ENCODE data around the gene CNOT2. TPM values are rescaled to one million over a fixed set of nuclear protein-coding genes. Genes with fewer than 3 reads are reported as not detected.

Gene CNOT2
- total RNA-seq, 2 experiments from 2014 or later: 121 to 123 TPM

DNA sequence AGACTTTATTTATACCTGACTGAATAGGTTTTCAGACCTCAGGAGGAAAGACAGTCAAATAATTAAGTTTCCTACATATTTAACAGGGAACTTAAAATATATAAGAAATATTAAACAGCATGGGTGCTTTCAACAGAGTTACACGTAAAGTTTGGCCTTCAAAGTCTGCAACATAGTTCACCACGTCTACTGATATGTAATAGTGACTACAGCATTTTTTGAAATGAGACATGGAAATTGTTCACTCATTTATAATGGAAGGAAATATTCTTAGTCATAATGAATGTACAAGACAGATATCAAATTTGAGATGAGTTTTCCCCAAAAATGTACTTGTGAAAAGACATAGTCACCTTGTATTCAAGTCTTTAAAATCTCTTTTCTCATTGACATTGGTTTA lies 66.1 kb downstream of the CNOT2 start:
- Histone ChIP-seq H3K4me1 (ENCODE audit: insufficient read depth, low read length, poor library complexity, severe bottlenecking) (no peaks in the 10 kb centered on the region), H3K4me2 (ENCODE audit: low read length) (no peak overlapping the region), H3K4me3 (ENCODE audit: low read depth, low read length, poor library complexity, severe bottlenecking) (no peak overlapping the region), H4K20me1 (ENCODE audit: insufficient read depth, low read length) (no peaks in the 10 kb centered on the region; the same call in 1 of the 2 replicates), H3K9me3 (ENCODE audit: low read length) (no peaks in the 10 kb centered on the region), H3K9me2 (ENCODE audit: insufficient read depth, low read length) (no peaks in the 10 kb centered on the region), H3K79me2 (ENCODE audit: insufficient read depth, low read depth, low read length) (peaks cover 76% of the 10 kb centered on the region; the same call in 1 of the 2 replicates), H2AFZ (ENCODE audit: low read length) (no peak overlapping the region), H3K27ac (ENCODE audit: low read depth, low read length, poor library complexity, severe bottlenecking) (no peak overlapping the region), H3K36me3 (ENCODE audit: insufficient read depth, low read length) (peaks cover 64% of the 10 kb centered on the region)
- no TSS peak for BruUV-seq (replicated peaks)
- intact Hi-C loops (cut with micrococcal nuclease; ENCODE audit: unreplicated experiment): no loop called here
- TF ChIP-seq EZH2phosphoT487 (IDR thresholded peaks at IDR 0.05; ENCODE audit: borderline replicate concordance, low read depth, low read length) (no peak), CTCF (conservative IDR thresholded peaks at IDR 0.05; ENCODE audit: low read length) (no peak)
- no peak for DNase-seq (ENCODE audit: low spot score)
- POLR2A ChIA-PET: interaction anchor here (1.2 to 1.3 kb wide), 2 partner anchors 8 to 26 kb away, joined by 4 to 5 read pairs; no protein-coding TSS in a partner anchor
- CTCF ChIA-PET (ENCODE audit: unreplicated experiment): no interaction called here

GRCh38 chr12:70314145-70314544 lies 70.9 kb downstream of the CNOT2 start:
- Histone ChIP-seq H3K4me2 (ENCODE audit: low read length) (no peak overlapping the region), H3K9me3 (ENCODE audit: low read length) (no peaks in the 10 kb centered on the region), H3K79me2 (ENCODE audit: insufficient read depth, low read depth, low read length) (peaks cover 78% of the 10 kb centered on the region; the same call in 1 of the 2 replicates), H3K27ac (ENCODE audit: low read depth, low read length, poor library complexity, severe bottlenecking) (no peak overlapping the region), H3K4me1 (ENCODE audit: insufficient read depth, low read length, poor library complexity, severe bottlenecking) (peaks cover 28% of the 10 kb centered on the region), H3K4me3 (ENCODE audit: low read depth, low read length, poor library complexity, severe bottlenecking) (no peak overlapping the region), H3K9me2 (ENCODE audit: insufficient read depth, low read length) (no peaks in the 10 kb centered on the region), H4K20me1 (ENCODE audit: insufficient read depth, low read length) (no peaks in the 10 kb centered on the region; the same call in 1 of the 2 replicates), H2AFZ (ENCODE audit: low read length) (no peak overlapping the region), H3K36me3 (ENCODE audit: insufficient read depth, low read length) (peaks cover 44% of the 10 kb centered on the region)
- ChIA-PET CTCF (ENCODE audit: unreplicated experiment) (no interaction called here), POLR2A (interaction anchor here (0.6 to 0.9 kb wide), 7 partner anchors 9 to 706 kb away, joined by 3 to 8 read pairs (median 4); no protein-coding TSS in a partner anchor)
- intact Hi-C loops (cut with micrococcal nuclease; ENCODE audit: unreplicated experiment): no loop called here
- DNase-seq (ENCODE audit: low spot score): no peak
- TF ChIP-seq CTCF (conservative IDR thresholded peaks at IDR 0.05; ENCODE audit: low read length) (no peak), EZH2phosphoT487 (IDR thresholded peaks at IDR 0.05; ENCODE audit: borderline replicate concordance, low read depth, low read length) (no peak)
- BruUV-seq (replicated peaks): no TSS peak

- peaks cover 58% of the 10 kb centered on the region for H3K36me3 ChIP-seq (ENCODE audit: insufficient read depth, low read length)
- intact Hi-C loops (cut with micrococcal nuclease; ENCODE audit: unreplicated experiment): loop anchor here (5.0 kb wide), 2 partner anchors 55 to 70 kb away; no protein-coding TSS in a partner anchor
- TF ChIP-seq CTCF (conservative IDR thresholded peaks at IDR 0.05; ENCODE audit: low read length) (no peak), EZH2phosphoT487 (IDR thresholded peaks at IDR 0.05; ENCODE audit: borderline replicate concordance, low read depth, low read length) (no peak)
- no TSS peak for BruUV-seq (replicated peaks)
- H3K4me1 ChIP-seq (ENCODE audit: insufficient read depth, low read length, poor library complexity, severe bottlenecking): peaks cover 34% of the 10 kb centered on the region
- peaks cover 74% of the 10 kb centered on the region; the same call in 1 of the 2 replicates for H3K79me2 ChIP-seq (ENCODE audit: insufficient read depth, low read depth, low read length)
- ChIA-PET CTCF (ENCODE audit: unreplicated experiment) (no interaction called here), POLR2A (interaction anchor here (0.5 to 2.0 kb wide), 8 partner anchors 9 to 1435 kb away, joined by 3 to 5 read pairs (median 3); no protein-coding TSS in a partner anchor)
- H3K9me2 ChIP-seq (ENCODE audit: insufficient read depth, low read length): no peaks in the 10 kb centered on the region
- H3K9me3 ChIP-seq (ENCODE audit: low read length): no peaks in the 10 kb centered on the region
- peak overlapping the region; percentile 16 for H3K4me3 ChIP-seq (ENCODE audit: low read depth, low read length, poor library complexity, severe bottlenecking)
- peak overlapping the region; percentile 48 for H3K4me2 ChIP-seq (ENCODE audit: low read length)
- no peak overlapping the region for H2AFZ ChIP-seq (ENCODE audit: low read length)
- DNase-seq (ENCODE audit: low spot score): peak; percentile 57
- H4K20me1 ChIP-seq (ENCODE audit: insufficient read depth, low read length): no peaks in the 10 kb centered on the region; the same call in 1 of the 2 replicates
- peak overlapping the region; percentile 50 for H3K27ac ChIP-seq (ENCODE audit: low read depth, low read length, poor library complexity, severe bottlenecking)
These were observed 74.5 kb downstream of the CNOT2 start for GRCh38 chr12:70317781-70318180.

Measured in OCI-LY7 (cell line).